Caco-2 (cell line): ENCODE data around the gene SSH2. TPM values are rescaled to one million over a fixed set of nuclear protein-coding genes. Genes with fewer than 3 reads are reported as not detected.

Experiments used
- BruUV-seq: library from RNA; stranded (reverse); fragments of 400-500 nt; replicated peaks from 2 replicates; lab custom pipeline; 2021; lab: Mats Ljungman, UMichigan
- CTCF ChIA-PET: fragments of 300-600 bp; sonication (Branson Sonifier 250); formaldehyde crosslinking; loops from one replicate; lab custom pipeline; 2022; ENCODE audit warnings: antibody characterized with exemption; lab: Charles Lee
- POLR2A ChIA-PET: fragments of 300-600 bp; sonication (Branson Sonifier 250); formaldehyde crosslinking; loops from one replicate; lab custom pipeline; 2022; ENCODE audit warnings: antibody characterized with exemption; lab: Charles Lee
- DNase-seq, 2 experiments: peaks; one replicate each; pipeline versions ENCODE4 v3.0.0 to v3.0.0-alpha.2; 2020 to 2022
- H3K27me3 ChIP-seq: replicated peaks from 2 replicates; pipeline ENCODE4 v1.6.0; 2011; ENCODE audit warnings: low read length; ENCODE audit not compliant: control insufficient read depth, insufficient read depth
- H3K36me3 ChIP-seq: 2 replicates; pipeline ENCODE4 v1.5.1; 2011; ENCODE audit warnings: low read length; ENCODE audit not compliant: control insufficient read depth, insufficient read depth
- H3K4me1 ChIP-seq: fragments of 250-450 bp; sonication (Bioruptor Pico); 2 replicates; pipeline ENCODE4 v1.5.1; 2020; ENCODE audit warnings: mild to moderate bottlenecking
- H3K4me3 ChIP-seq: 2 replicates; pipeline ENCODE4 v1.5.1; 2011; ENCODE audit warnings: low read depth, mild to moderate bottlenecking, control low read depth, low read length
- H3K9me3 ChIP-seq: fragments of 250-450 bp; sonication (Bioruptor Pico); 2 replicates; pipeline ENCODE4 v1.5.1; 2020; ENCODE audit warnings: mild to moderate bottlenecking, moderate library complexity
- H3K27ac Mint-ChIP-seq: one replicate; pipeline ENCODE4 v1.8.0; 2022; ENCODE audit warnings: mixed read lengths; ENCODE audit not compliant: unreplicated experiment
- H3K27me3 Mint-ChIP-seq: one replicate; pipeline ENCODE4 v1.8.0; 2022; ENCODE audit warnings: mixed read lengths; ENCODE audit not compliant: insufficient read depth, unreplicated experiment
- H3K36me3 Mint-ChIP-seq: one replicate; pipeline ENCODE4 v1.8.0; 2022; ENCODE audit warnings: mild to moderate bottlenecking, mixed read lengths; ENCODE audit not compliant: insufficient read depth, unreplicated experiment
- H3K4me1 Mint-ChIP-seq: one replicate; pipeline ENCODE4 v1.8.0; 2022; ENCODE audit warnings: low read depth, mixed read lengths; ENCODE audit not compliant: unreplicated experiment
- H3K4me3 Mint-ChIP-seq: one replicate; pipeline ENCODE4 v1.8.0; 2022; ENCODE audit warnings: mild to moderate bottlenecking, moderate library complexity, mixed read lengths; ENCODE audit not compliant: unreplicated experiment
- H3K9me3 Mint-ChIP-seq: one replicate; pipeline ENCODE4 v1.8.0; 2022; ENCODE audit warnings: mixed read lengths; ENCODE audit not compliant: unreplicated experiment
- intact Hi-C: fragments of 100-400 bp; cut with micrococcal nuclease; formaldehyde crosslinking; loops from one replicate; pipeline ENCODE4 v1.10.0; 2022; ENCODE audit not compliant: unreplicated experiment
- total RNA-seq: library from RNA; stranded (reverse); gene quantifications from 2 replicates; pipeline ENCODE4 v1.2.3, GENCODE V29; 2022
- TF ChIP-seq, protein P1 (sequence below), 2 experiments: fragments of 200-600 bp in 1 of 2; IDR thresholded peaks; 1 replicate in 1 of 2; 2 replicates in 1 of 2; pipeline versions ENCODE4 v1.5.1 to v1.8.0; 2011 to 2022; ENCODE audit warnings: antibody characterized with exemption in 1 of 2, control low read depth in 1 of 2, inconsistent platforms in 1 of 2, low read depth in 1 of 2, low read length in 1 of 2, mild to moderate bottlenecking in 1 of 2, moderate library complexity in 1 of 2; ENCODE audit not compliant: insufficient read depth in 1 of 2, severe bottlenecking in 1 of 2, unreplicated experiment in 1 of 2

The SSH2 gene
- total RNA-seq, 1 experiment from 2014 or later: 48.2 TPM

- Mint-ChIP-seq H3K4me3 (no peak overlapping the region), H3K27ac (no peak overlapping the region), H3K36me3 (peaks cover 10% of the 10 kb centered on the region), H3K27me3 (no peaks in the 10 kb centered on the region), H3K9me3 (no peaks in the 10 kb centered on the region), H3K4me1 (no peaks in the 10 kb centered on the region)
- Histone ChIP-seq H3K27me3 (no peaks in the 10 kb centered on the region), H3K4me1 (peaks cover 6% of the 10 kb centered on the region; the same call in 1 of the 2 replicates), H3K4me3 (no peak overlapping the region), H3K9me3 (no peaks in the 10 kb centered on the region), H3K36me3 (no peaks in the 10 kb centered on the region)
- CTCF ChIA-PET: no interaction called here
- BruUV-seq: no TSS peak
- POLR2A ChIA-PET: no interaction called here
- DNase-seq: no peak
- intact Hi-C loops: no loop called here
- TF ChIP-seq, protein P1, sequence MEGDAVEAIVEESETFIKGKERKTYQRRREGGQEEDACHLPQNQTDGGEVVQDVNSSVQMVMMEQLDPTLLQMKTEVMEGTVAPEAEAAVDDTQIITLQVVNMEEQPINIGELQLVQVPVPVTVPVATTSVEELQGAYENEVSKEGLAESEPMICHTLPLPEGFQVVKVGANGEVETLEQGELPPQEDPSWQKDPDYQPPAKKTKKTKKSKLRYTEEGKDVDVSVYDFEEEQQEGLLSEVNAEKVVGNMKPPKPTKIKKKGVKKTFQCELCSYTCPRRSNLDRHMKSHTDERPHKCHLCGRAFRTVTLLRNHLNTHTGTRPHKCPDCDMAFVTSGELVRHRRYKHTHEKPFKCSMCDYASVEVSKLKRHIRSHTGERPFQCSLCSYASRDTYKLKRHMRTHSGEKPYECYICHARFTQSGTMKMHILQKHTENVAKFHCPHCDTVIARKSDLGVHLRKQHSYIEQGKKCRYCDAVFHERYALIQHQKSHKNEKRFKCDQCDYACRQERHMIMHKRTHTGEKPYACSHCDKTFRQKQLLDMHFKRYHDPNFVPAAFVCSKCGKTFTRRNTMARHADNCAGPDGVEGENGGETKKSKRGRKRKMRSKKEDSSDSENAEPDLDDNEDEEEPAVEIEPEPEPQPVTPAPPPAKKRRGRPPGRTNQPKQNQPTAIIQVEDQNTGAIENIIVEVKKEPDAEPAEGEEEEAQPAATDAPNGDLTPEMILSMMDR (IDR thresholded peaks at IDR 0.05; ENCODE audit: insufficient read depth in 1 of 2, low read depth in 1 of 2, low read length in 1 of 2, severe bottlenecking in 1 of 2, unreplicated experiment in 1 of 2): no peak
These were observed 284.4 kb downstream of the SSH2 start for GRCh38 chr17:29645515-29646051.

DNA sequence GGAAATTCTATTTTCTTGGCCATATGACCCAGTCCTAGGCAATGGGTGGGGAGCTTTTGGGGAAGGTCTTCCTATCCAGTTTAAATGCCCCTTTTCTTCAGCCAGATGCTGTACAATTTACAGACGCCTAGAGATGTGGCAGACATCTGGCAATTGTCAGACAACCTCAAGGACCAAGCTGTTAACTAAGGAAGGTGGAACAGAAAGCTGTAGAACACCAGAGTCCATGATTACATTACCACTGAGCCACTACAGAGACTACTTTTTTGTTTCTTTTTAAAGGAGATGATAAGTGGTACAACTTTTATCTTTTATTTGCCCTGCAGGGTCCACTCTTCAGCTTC lies 286.2 kb downstream of the SSH2 start:
- TF ChIP-seq, protein P1 (IDR thresholded peaks at IDR 0.05; ENCODE audit: insufficient read depth in 1 of 2, low read depth in 1 of 2, low read length in 1 of 2, severe bottlenecking in 1 of 2, unreplicated experiment in 1 of 2): no peak
- no peak overlapping the region for H3K4me3 ChIP-seq
- H3K36me3 ChIP-seq: no peaks in the 10 kb centered on the region
- ChIA-PET CTCF (no interaction called here), POLR2A (no interaction called here)
- H3K27ac Mint-ChIP-seq: no peak overlapping the region
- H3K9me3 Mint-ChIP-seq: no peaks in the 10 kb centered on the region
- H3K27me3 ChIP-seq: no peaks in the 10 kb centered on the region
- no TSS peak for BruUV-seq
- no peaks in the 10 kb centered on the region for H3K4me1 Mint-ChIP-seq
- no peak overlapping the region for H3K4me3 Mint-ChIP-seq
- H3K36me3 Mint-ChIP-seq: peaks cover 16% of the 10 kb centered on the region
- intact Hi-C loops: no loop called here
- no peak for DNase-seq
- H3K4me1 ChIP-seq: peaks cover 12% of the 10 kb centered on the region
- H3K9me3 ChIP-seq: no peaks in the 10 kb centered on the region
- no peaks in the 10 kb centered on the region for H3K27me3 Mint-ChIP-seq

GRCh38 chr17:29642171-29642611 lies 287.8 kb downstream of the SSH2 start:
- no peaks in the 10 kb centered on the region for H3K27me3 Mint-ChIP-seq
- H3K4me1 Mint-ChIP-seq: no peaks in the 10 kb centered on the region
- no peaks in the 10 kb centered on the region for H3K9me3 ChIP-seq
- H3K4me1 ChIP-seq: peaks cover 13% of the 10 kb centered on the region
- DNase-seq: no peak
- no peaks in the 10 kb centered on the region for H3K9me3 Mint-ChIP-seq
- no peak overlapping the region for H3K4me3 Mint-ChIP-seq
- intact Hi-C loops: no loop called here
- H3K36me3 ChIP-seq: no peaks in the 10 kb centered on the region
- no peaks in the 10 kb centered on the region for H3K27me3 ChIP-seq
- TF ChIP-seq, protein P1 (IDR thresholded peaks at IDR 0.05; ENCODE audit: insufficient read depth in 1 of 2, low read depth in 1 of 2, low read length in 1 of 2, severe bottlenecking in 1 of 2, unreplicated experiment in 1 of 2): no peak
- no TSS peak for BruUV-seq
- ChIA-PET CTCF (no interaction called here), POLR2A (no interaction called here)
- H3K27ac Mint-ChIP-seq: no peak overlapping the region
- H3K36me3 Mint-ChIP-seq: peaks cover 16% of the 10 kb centered on the region
- no peak overlapping the region for H3K4me3 ChIP-seq
